Neutrophil (primary cell): ENCODE data around the gene PPP4R3B.

ENCODE experiments used
- H3K27ac ChIP-seq: fragments of 200-600 bp; sonication (generic); 2 replicates; pipeline ENCODE4 v1.5.1; 2016; ENCODE audit warnings: mild to moderate bottlenecking, moderate library complexity
- H3K27me3 ChIP-seq: fragments of 200-600 bp; sonication (generic); 2 replicates; pipeline ENCODE4 v1.6.0; 2016; ENCODE audit warnings: mild to moderate bottlenecking
- H3K36me3 ChIP-seq: fragments of 200-600 bp; sonication (generic); 2 replicates; pipeline ENCODE4 v1.5.1; 2017
- H3K4me1 ChIP-seq, 2 experiments: fragments of 200-600 bp in 1 of 2; sonication (generic) in 1 of 2; 1 replicate in 1 of 2; 2 replicates in 1 of 2; pipeline versions ENCODE4 v1.5.1 to v1.6.1; 2013 to 2016; ENCODE audit warnings: low read depth in 1 of 2, low read length in 1 of 2, mild to moderate bottlenecking in 1 of 2, moderate library complexity in 1 of 2; ENCODE audit not compliant: control insufficient read depth in 1 of 2, insufficient read depth in 1 of 2
- H3K4me3 ChIP-seq, 2 experiments: fragments of 200-600 bp in 1 of 2; sonication (generic) in 1 of 2; 1 replicate in 1 of 2; 2 replicates in 1 of 2; pipeline ENCODE4 v1.5.1; 2013 to 2016; ENCODE audit warnings: low read depth in 1 of 2, low read length in 1 of 2, mild to moderate bottlenecking in 1 of 2, moderate library complexity in 1 of 2
- H3K9me3 ChIP-seq: fragments of 200-600 bp; sonication (generic); 2 replicates; pipeline ENCODE4 v1.5.1; 2016
- CTCF ChIP-seq: fragments of 200-600 bp; sonication (generic); IDR thresholded peaks from 2 replicates; pipeline ENCODE4 v1.5.1; 2016; ENCODE audit warnings: antibody characterized with exemption

The PPP4R3B gene

GRCh38 chr2:55616551-55617174 lies 759 bp downstream of the PPP4R3B start:
- H3K4me1 ChIP-seq = peaks cover 26 to 48% of the 10 kb centered on the region in 2 experiments
- peaks cover 36% of the 10 kb centered on the region for H3K36me3 ChIP-seq
- no peaks in the 10 kb centered on the region for H3K9me3 ChIP-seq
- H3K27me3 ChIP-seq = no peaks in the 10 kb centered on the region
- H3K27ac ChIP-seq = peak overlapping the region; percentile 90
- no peak for TF ChIP-seq CTCF
- H3K4me3 ChIP-seq = peak overlapping the region; percentile 80 to 88

- Histone ChIP-seq H3K27me3 (no peaks in the 10 kb centered on the region), H3K4me1 (peaks cover 12 to 22% of the 10 kb centered on the region in 2 experiments), H3K4me3 (no peak overlapping the region), H3K27ac (no peak overlapping the region), H3K9me3 (no peaks in the 10 kb centered on the region), H3K36me3 (peaks cover 41% of the 10 kb centered on the region)
- TF ChIP-seq CTCF = no peak
Observed at GRCh38 chr2:55611997-55612396, 5.4 kb downstream of the PPP4R3B start.

GRCh38 chr2:55610954-55611743 lies 6.3 kb downstream of the PPP4R3B start:
- Histone ChIP-seq H3K27ac (no peak overlapping the region), H3K9me3 (no peaks in the 10 kb centered on the region), H3K4me1 (peaks cover 9 to 14% of the 10 kb centered on the region in 2 experiments), H3K36me3 (peaks cover 41% of the 10 kb centered on the region), H3K4me3 (no peak overlapping the region), H3K27me3 (no peaks in the 10 kb centered on the region)
- no peak for TF ChIP-seq CTCF

- Histone ChIP-seq H3K9me3 (no peaks in the 10 kb centered on the region), H3K27ac (no peak overlapping the region), H3K4me3 (no peak overlapping the region), H3K27me3 (no peaks in the 10 kb centered on the region), H3K36me3 (peaks cover 37% of the 10 kb centered on the region), H3K4me1 (peaks cover 0 to 3% of the 10 kb centered on the region in 2 experiments)
- no peak for TF ChIP-seq CTCF
Observed at GRCh38 chr2:55609938-55610578, 7.4 kb downstream of the PPP4R3B start.

GRCh38 chr2:55609193-55609794 lies 8.1 kb downstream of the PPP4R3B start:
- H3K36me3 ChIP-seq = peaks cover 29% of the 10 kb centered on the region
- H3K4me1 ChIP-seq = no peaks in the 10 kb centered on the region
- H3K27me3 ChIP-seq = no peaks in the 10 kb centered on the region
- no peak overlapping the region for H3K27ac ChIP-seq
- no peak for TF ChIP-seq CTCF
- no peak overlapping the region for H3K4me3 ChIP-seq
- H3K9me3 ChIP-seq = no peaks in the 10 kb centered on the region
